HG02973 (cell line): Measurements from ENCODE around the gene SLC24A5.

Source experiments
- ATAC-seq: cut with Tn5 transposase; IDR thresholded peaks from one replicate; pipeline ENCODE4 v1.9.1; 2021; ENCODE audit warnings: moderate library complexity; ENCODE audit not compliant: unreplicated experiment

The SLC24A5 gene

DNA sequence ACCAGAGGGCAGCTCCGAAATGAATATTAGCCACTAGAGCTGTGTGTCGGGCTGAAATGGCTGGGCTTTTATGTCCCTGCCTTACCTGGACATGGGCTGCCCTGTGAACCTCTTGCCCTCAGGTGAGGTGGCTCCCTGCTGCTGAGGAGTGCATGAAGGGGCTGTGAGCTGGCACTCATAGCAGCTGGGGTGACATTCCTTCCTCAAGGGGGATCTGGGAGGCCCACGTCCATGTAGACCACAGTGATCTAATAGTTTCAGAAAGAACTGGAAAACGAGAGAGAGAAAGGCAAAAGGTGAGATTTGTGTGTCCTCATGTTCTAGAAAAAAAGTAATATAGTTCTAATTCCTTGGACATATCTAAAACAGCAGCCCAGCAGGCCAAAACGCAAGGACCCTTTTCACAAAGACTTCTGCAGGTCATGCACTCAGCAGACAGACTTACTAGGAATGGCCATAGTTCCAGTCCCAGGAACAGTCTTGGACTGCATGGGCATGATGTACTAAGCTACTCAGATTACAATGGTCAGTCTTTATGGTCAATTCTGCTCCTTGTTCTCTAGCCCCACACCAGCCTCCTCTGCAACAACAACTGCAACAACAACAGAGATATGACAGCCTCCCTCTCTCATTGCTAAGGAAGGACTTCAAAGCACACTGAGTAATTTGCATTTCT, 10.8 kb upstream of the SLC24A5 start:
- no peak for ATAC-seq

DNA sequence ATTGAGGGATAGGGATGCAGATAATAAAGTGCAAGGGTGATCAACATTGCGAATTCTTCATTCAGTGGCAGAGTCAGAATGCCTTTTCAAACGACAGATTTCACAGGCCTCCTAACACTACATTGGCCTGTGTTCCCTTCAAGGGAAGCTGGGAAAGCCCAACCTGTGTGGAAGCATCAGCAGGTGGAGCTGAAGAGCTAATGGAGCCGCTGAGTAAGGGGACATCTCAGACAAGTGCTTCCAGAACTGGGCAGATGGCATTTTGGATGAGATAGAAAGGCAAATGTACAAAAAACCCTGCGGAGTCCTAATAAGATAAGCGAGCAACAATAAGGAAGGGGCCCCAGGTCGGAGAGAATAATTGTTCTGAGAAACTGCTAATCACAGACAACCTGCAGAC, 8.5 kb upstream of the SLC24A5 start:
- ATAC-seq, result no peak

DNA sequence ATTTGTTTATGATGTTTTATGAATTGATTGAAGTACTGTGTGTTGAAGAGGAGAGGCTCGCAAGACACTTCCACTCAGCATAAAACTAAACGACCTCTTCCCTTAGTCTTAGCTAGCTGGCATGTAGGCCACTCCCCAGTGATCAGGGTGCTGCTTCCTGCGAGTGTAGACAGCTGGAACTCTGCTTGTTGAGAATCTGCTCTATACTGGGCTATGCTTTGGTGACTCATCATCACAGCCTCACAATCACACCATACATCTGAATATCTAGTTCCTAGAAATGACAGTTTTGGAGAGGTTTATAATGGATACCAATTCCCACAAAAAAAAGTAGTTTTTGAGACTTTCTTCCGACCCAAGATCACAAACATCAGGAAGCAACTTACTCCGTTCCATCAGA, 1.5 kb upstream of the SLC24A5 start:
- ATAC-seq, result no peak

DNA sequence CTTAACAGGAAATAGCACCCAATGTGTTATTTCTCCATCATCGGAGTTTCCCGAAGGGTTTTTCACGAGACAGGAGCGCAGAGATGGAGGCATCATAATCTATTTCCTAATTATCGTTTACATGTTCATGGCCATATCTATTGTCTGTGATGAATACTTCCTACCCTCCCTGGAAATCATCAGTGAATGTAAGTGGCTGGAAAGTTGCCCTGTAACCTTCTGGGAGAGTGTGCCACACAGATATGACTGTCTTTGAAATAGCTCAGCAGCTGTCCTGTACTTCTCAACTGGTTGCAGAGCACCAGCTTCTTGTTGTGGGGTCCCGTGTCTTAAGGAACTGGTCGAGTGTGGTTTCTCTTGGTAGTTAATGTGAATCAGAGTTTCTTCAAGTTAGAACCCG, 1.1 kb downstream of the SLC24A5 start:
- no peak for ATAC-seq

DNA sequence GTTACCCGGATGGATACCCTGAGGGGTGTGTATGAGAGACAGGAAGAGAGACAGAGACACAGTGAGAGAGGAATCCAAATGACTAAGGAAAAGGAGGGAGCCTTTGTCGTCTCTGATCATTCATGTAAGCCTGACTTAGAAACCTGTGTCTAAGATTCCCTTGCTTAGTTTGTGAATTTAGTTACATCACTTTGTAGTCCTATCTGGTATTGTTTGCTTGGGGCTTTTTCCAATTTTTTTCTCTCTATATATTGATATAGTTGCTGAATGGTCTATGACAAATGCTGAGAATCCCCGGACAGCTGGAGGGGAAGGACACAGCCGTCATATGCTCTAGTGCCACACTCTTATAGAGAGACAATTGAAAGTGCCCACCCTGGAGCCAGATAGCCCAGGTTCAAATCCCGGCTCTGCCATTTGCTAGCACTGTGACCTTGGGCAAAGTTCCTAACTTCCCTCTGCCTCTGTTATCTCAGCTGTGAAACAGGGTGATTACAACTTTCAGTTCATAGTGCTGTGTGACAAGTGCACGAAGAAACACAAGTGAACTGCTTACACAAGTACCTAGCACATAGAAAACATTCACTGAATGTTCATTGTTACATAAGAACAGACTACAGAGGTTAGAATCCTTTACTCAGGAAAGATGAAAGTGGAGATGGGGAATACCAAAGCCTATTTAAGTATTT, 6.0 kb downstream of the SLC24A5 start:
- ATAC-seq, result no peak

DNA sequence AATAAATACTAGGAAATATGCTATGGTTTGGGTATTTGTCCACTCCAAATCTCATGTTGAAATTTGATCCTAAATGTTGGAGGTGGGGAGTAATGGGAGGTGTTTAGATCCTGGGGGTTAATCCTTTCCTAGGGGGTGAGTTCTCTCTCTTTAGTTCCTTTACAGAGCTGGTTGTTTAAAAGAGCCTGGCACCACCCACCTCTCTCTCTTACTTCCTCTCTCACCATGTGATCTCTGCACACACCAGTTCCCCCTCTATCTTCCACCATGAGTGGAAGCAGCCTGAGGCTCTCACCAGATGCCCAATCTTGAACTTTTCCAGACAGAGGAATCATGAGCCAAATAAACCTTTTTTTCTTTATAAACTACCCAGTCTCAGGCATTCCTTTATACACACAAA, 10.5 kb downstream of the SLC24A5 start:
- ATAC-seq, result no peak

DNA sequence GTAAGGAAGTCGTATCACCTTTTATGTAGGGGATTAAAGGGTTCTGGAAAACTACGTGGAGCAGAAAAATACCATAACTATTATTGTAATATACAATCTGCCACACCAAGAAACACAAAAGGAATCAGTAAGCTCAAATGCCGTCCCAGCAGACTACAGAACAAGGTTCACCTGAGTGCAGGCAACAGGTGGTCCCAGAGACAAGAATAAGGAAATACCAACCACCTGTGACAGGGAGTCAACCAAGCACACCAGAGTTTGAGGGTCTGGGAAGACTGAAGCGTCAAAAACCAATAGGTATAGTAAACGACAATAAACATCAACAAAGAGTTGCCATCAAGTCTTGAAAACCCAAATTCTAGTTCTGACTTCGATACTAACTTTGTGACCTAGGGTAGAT, 12.1 kb downstream of the SLC24A5 start:
- ATAC-seq, result no peak

DNA sequence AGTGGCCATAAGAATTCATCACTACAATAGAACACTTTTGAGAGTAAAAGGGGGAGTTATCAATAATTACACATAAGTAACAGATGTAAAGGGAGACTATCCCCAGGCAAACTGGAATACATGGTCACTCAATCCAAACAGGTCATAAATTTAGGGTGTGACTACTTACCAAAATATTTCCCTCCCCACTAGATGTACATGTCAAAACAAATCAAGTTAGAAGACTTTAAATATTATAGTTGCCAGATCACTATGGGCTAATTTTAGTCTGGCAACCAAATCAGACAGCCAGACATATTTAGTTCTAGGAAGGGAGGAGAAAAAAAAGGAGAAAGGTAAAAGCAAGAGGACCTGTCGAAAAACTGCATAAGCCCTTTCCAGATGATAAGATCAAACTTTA, 23.1 kb downstream of the SLC24A5 start:
- ATAC-seq, result no peak

DNA sequence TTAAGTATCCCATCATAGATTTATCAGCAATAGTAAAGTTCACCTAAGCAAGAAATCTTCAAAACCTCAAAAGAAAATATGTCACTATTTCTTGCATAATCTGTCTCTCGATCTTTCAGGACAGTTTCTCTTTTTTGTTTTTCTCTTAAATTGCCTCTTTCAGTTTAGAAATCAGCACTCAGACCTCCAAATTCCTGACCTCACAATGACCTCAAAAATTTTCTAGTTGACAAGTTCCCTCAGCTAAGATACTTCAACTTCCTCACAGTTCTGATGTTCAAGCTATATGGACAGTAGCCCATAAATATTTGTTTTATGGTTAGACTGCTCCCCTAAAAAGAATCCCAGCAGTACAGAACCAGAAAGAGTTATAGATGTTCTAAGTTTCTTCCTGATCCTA, 24.1 kb downstream of the SLC24A5 start:
- ATAC-seq, result peak; percentile 80

DNA sequence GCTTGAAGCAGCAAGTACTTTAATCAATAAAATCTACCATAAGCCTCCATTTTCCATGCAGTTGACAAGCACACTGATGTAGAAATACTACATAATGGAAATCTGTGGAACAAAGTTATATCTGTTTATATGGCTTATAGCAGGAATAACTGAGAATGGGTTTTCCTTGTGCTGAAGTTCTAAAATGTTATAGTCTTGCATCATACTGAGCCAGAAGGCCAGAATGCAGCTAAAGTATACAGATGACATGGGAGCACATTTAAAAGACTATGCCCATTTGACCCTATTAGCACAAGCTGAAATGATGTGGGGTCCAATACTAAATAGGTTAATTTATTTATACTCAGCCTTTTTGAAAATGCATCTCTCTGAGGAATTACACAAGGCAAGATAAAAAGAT, 25.1 kb downstream of the SLC24A5 start:
- no peak for ATAC-seq

DNA sequence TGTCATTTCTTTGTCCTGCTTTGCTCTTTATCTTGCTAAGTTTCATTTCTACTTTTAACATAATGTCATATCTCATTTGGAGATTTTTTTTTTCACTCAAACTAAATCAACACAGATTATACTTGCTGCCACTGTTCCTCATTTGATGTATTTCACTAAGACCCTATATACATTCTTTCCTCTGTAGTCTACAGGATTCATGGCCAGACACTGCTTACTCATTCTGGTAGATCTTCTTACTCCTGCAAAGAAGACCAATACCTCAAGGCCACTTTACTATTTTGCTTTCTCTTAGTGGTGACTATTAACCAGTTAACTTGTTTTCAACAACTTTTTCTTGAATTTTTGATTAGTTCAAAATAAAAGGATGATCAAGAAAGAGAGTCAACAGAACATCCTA, 26.6 kb downstream of the SLC24A5 start:
- ATAC-seq, result no peak

GRCh38 chr15:48149858-48150257, 29.1 kb downstream of the SLC24A5 start:
- ATAC-seq, result no peak

- no peak for ATAC-seq
Observed at GRCh38 chr15:48153526-48153925, 32.7 kb downstream of the SLC24A5 start.

DNA sequence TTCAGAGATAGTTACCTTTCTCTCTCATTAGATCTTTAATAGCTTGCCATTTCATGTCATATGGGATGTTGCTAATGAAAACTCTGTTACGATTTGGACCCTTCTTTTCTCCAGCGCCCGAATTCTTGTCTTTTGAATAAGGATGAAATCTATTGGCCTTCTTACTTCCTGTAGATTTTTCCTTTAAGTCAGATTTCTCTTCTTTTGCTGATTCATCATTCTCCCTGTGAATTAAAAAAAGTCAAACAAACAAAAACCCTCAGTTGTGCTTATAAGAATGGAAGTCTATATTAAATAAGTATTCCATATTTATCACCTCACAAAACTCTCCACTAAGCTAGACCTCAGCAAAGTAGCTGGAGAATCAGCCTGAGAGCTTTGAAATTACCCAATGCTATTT, 47.8 kb downstream of the SLC24A5 start:
- no peak for ATAC-seq

GRCh38 chr15:48170981-48171380, 50.2 kb downstream of the SLC24A5 start:
- no peak for ATAC-seq

GRCh38 chr15:48175126-48175525, 54.3 kb downstream of the SLC24A5 start:
- ATAC-seq, result no peak

DNA sequence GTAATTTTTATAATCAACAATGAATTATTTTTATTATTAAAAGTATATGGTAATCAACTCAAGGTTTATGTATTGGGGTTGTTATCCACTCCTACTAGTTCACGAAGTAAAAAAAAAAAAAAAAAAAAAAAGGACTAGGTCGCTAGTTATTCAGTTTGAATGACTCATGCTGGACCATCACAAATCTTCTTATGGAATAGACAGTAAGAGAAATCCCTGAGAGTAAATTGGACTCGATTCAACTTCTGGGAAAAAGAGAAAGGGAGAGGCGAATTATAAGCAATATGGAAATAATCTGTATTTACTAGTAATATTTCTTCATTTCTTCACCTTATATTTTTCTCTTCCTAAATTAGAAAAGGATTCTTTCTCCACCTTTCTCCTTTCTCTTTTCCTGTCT, 55.3 kb downstream of the SLC24A5 start:
- no peak for ATAC-seq

- ATAC-seq, result peak; percentile 26
Observed at GRCh38 chr15:48176957-48177356, 56.2 kb downstream of the SLC24A5 start.

- peak; percentile 58 for ATAC-seq
Observed at GRCh38 chr15:48177383-48177765, 56.6 kb downstream of the SLC24A5 start.

DNA sequence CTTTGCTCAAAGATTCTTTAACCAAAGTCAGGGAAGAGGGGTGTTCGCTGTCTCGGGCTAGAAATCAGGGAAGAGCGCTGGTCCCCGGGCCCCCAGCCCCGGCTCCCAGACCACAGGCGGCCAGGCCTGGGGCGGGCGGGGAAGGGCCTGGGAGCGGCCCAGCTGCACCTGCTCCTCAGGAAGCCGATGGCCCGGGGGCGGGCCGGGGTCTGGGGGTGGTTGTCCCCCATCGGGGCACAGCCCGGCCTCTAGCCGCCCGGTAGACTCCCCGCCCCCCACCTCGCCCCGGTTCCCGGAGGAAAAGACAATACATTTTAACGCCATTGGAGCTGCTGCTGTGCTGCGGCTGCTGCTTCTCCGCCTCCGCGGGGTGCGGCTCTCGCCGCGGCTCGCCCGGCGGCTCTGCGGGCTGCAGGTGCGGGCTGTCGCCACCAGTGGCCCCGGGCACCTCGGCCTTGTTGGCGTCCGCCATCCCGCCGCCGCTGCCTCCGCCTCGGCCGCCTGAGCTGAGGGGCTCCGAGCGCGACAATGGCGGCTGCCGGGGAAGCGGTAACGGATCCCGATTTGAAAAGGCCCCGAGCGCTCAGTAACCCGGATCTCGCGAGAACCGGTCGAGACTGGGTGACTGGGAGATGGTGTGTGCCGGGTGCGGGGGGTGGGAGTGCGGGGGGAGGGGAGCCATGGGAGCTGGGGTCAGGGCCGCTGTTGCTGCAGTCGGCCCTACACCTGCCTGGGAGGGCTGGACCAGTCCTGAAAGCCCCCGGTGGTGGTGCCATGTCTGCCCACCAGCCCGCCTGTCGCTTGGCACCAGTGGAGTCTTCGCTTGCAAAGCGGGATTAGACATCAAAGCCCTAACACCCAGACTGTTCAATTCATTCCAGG, 57.2 kb downstream of the SLC24A5 start, which contains the start of gene MYEF2:
TSS of gene MYEF2 (minus strand) at position 530 of the 882 bp plus-strand sequence. CDS start at position 472, 58 bp downstream.
- peak; percentile 77 for ATAC-seq

- ATAC-seq, result no peak
Observed at GRCh38 chr15:48178648-48178931, 57.8 kb downstream of the SLC24A5 start.

- ATAC-seq, result no peak
Observed at GRCh38 chr15:48182749-48183148, 62.0 kb downstream of the SLC24A5 start.
